Measurements from ENCODE around the gene CXCL5. TPM values are rescaled to one million over a fixed set of nuclear protein-coding genes. Genes with fewer than 3 reads are reported as not detected.

The CXCL5 gene
- total RNA-seq, 1 experiment from 2014 or later, result not detected

- Histone ChIP-seq H3K4me2 (no peak overlapping the region), H3K79me2 (ENCODE audit: low read depth) (no peaks in the 10 kb centered on the region), H3F3A (ENCODE audit: insufficient read depth, low read depth) (no peaks in the 10 kb centered on the region), H3K4me3 (no peak overlapping the region), H3K36me3 (ENCODE audit: low read depth) (no peaks in the 10 kb centered on the region), H4K20me1 (ENCODE audit: insufficient read depth) (no peaks in the 10 kb centered on the region), H3K9me2 (ENCODE audit: insufficient read depth) (no peaks in the 10 kb centered on the region; the same call in 1 of the 2 replicates), H3K9me3 (ENCODE audit: insufficient read depth, low read depth) (no peaks in the 10 kb centered on the region), H3K27ac (no peak overlapping the region), H2AFZ (no peak overlapping the region), H3K27me3 (ENCODE audit: insufficient read depth, low read depth) (no peaks in the 10 kb centered on the region), H3K4me1 (replicated peaks; ENCODE audit: insufficient read depth) (no peaks in the 10 kb centered on the region)
- DNase-seq, result no peak
- BruUV-seq (replicated peaks), result no TSS peak
- intact Hi-C loops (cut with micrococcal nuclease; ENCODE audit: unreplicated experiment), result no loop called here
- TF ChIP-seq, protein P1, sequence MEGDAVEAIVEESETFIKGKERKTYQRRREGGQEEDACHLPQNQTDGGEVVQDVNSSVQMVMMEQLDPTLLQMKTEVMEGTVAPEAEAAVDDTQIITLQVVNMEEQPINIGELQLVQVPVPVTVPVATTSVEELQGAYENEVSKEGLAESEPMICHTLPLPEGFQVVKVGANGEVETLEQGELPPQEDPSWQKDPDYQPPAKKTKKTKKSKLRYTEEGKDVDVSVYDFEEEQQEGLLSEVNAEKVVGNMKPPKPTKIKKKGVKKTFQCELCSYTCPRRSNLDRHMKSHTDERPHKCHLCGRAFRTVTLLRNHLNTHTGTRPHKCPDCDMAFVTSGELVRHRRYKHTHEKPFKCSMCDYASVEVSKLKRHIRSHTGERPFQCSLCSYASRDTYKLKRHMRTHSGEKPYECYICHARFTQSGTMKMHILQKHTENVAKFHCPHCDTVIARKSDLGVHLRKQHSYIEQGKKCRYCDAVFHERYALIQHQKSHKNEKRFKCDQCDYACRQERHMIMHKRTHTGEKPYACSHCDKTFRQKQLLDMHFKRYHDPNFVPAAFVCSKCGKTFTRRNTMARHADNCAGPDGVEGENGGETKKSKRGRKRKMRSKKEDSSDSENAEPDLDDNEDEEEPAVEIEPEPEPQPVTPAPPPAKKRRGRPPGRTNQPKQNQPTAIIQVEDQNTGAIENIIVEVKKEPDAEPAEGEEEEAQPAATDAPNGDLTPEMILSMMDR (conservative IDR thresholded peaks at IDR 0.05), result no peak
- no peak for TF ChIP-seq EZH2 (IDR thresholded peaks at IDR 0.05; ENCODE audit: low read depth)
- ChIA-PET CTCF (interaction anchor here (0.7 kb wide), 1 partner anchor 260 kb away, joined by 3 read pairs; no protein-coding TSS in a partner anchor), POLR2A (ENCODE audit: unreplicated experiment) (no interaction called here)
Observed at GRCh38 chr4:73991742-73992000, 6.8 kb downstream of the CXCL5 start.

DNA sequence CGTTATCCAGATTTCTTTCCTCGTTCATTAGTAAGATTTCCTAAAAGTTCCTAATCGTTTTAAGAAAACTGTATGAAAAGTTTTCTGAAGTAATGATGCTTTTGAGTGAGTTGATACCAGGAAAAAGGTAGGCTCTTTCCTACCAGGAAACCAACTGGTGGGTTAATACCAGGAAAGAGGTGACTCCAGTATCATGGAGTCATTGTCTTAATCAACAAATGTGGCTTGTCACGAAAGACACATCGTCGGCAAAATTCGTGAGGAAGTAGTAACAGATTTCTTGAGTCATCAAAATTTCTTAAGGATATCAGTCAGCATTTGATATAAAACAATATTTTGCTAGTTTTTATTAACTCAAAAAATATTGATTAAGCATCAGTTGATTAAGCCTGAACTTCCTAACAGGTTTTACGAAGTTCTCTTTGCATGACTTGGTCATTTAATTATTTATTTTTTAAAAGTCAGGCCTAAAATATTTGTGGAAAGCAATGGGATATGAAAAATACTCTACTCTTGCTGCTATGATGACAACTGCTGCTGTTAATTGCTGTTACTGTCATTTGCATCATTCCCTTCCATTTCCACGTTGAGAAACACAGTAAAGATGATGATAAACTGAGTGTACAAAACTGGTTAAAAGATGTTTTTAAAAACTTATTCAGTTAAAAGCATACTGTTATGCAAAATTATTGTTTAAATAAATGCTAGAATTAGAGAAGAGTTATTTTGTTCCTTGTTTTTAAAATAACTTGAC is 7.3 kb downstream of the CXCL5 start:
- CTCF ChIA-PET, result interaction anchor here (0.7 kb wide), 1 partner anchor 260 kb away, joined by 3 read pairs; no protein-coding TSS in a partner anchor
- no peak overlapping the region for H3K27ac ChIP-seq
- TF ChIP-seq, protein P1 (conservative IDR thresholded peaks at IDR 0.05), result no peak
- no peak for TF ChIP-seq EZH2 (IDR thresholded peaks at IDR 0.05; ENCODE audit: low read depth)

DNA sequence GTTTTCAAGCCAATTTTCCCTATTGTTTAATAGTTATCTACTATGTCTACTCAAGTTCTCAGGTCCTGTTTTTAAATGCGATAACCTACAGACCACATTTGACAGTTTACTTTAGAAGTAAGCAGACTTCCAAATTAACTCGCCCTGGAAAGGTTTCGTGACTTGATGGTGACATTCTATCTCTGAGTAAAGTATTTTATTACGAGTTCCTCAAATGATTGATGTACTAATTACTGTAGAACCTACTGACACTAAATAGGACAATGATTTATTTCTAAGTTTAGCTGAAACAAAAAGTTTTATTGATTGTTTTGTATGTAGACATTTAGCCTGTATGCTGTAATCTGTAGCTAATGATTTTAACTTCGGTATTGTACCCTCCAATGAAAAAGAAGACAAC is 8.5 kb downstream of the CXCL5 start:
- Histone ChIP-seq H3K27me3 (ENCODE audit: insufficient read depth, low read depth) (no peaks in the 10 kb centered on the region), H3K36me3 (ENCODE audit: low read depth) (no peaks in the 10 kb centered on the region), H3K9me2 (ENCODE audit: insufficient read depth) (no peaks in the 10 kb centered on the region; the same call in 1 of the 2 replicates), H3F3A (ENCODE audit: insufficient read depth, low read depth) (no peaks in the 10 kb centered on the region), H2AFZ (no peak overlapping the region), H3K79me2 (ENCODE audit: low read depth) (no peaks in the 10 kb centered on the region), H3K9me3 (ENCODE audit: insufficient read depth, low read depth) (no peaks in the 10 kb centered on the region), H3K4me1 (replicated peaks; ENCODE audit: insufficient read depth) (no peaks in the 10 kb centered on the region), H3K4me3 (no peak overlapping the region), H3K27ac (no peak overlapping the region), H3K4me2 (no peak overlapping the region), H4K20me1 (ENCODE audit: insufficient read depth) (no peaks in the 10 kb centered on the region)
- TF ChIP-seq EZH2 (IDR thresholded peaks at IDR 0.05; ENCODE audit: low read depth), result no peak
- intact Hi-C loops (cut with micrococcal nuclease; ENCODE audit: unreplicated experiment), result no loop called here
- ChIA-PET POLR2A (ENCODE audit: unreplicated experiment) (no interaction called here), CTCF (no interaction called here)
- DNase-seq, result no peak
- no TSS peak for BruUV-seq (replicated peaks)

More for the DNA sequence above, 7.3 kb downstream of the CXCL5 start:
- no peak overlapping the region for H3K4me3 ChIP-seq
- POLR2A ChIA-PET (ENCODE audit: unreplicated experiment), result no interaction called here
- H3K9me3 ChIP-seq (ENCODE audit: insufficient read depth, low read depth), result no peaks in the 10 kb centered on the region
- intact Hi-C loops (cut with micrococcal nuclease; ENCODE audit: unreplicated experiment), result no loop called here
- no TSS peak for BruUV-seq (replicated peaks)
- no peaks in the 10 kb centered on the region for H3K36me3 ChIP-seq (ENCODE audit: low read depth)
- no peaks in the 10 kb centered on the region for H3K79me2 ChIP-seq (ENCODE audit: low read depth)
- no peaks in the 10 kb centered on the region; the same call in 1 of the 2 replicates for H3K9me2 ChIP-seq (ENCODE audit: insufficient read depth)
- H3K4me2 ChIP-seq, result no peak overlapping the region
- DNase-seq, result no peak
- H3F3A ChIP-seq (ENCODE audit: insufficient read depth, low read depth), result no peaks in the 10 kb centered on the region
- H3K4me1 ChIP-seq (replicated peaks; ENCODE audit: insufficient read depth), result no peaks in the 10 kb centered on the region
- no peaks in the 10 kb centered on the region for H4K20me1 ChIP-seq (ENCODE audit: insufficient read depth)
- H3K27me3 ChIP-seq (ENCODE audit: insufficient read depth, low read depth), result no peaks in the 10 kb centered on the region
- no peak overlapping the region for H2AFZ ChIP-seq

DNA sequence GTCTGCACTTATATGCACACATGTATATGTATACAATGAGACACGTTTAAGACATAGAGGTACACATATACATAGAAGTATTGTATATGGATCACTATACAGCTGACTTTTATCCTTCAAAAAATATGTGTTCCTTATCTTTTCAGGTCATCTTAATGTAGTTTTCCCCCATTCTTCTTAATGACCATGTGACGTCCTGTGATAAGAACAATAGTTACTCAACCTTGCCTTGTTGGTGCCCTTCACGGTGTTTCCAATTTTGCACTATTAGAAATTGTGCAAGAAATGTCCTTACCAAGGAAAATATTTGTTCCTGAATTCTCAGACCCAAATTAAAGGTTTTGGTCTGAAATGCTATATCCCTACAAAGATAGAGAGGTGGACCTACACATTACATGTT is 9.4 kb downstream of the CXCL5 start:
- H2AFZ ChIP-seq, result no peak overlapping the region
- no peaks in the 10 kb centered on the region for H3K9me3 ChIP-seq (ENCODE audit: insufficient read depth, low read depth)
- no peaks in the 10 kb centered on the region for H3K9me2 ChIP-seq (ENCODE audit: insufficient read depth)
- no peaks in the 10 kb centered on the region for H3K4me1 ChIP-seq (replicated peaks; ENCODE audit: insufficient read depth)
- intact Hi-C loops (cut with micrococcal nuclease; ENCODE audit: unreplicated experiment), result no loop called here
- no peaks in the 10 kb centered on the region for H3K36me3 ChIP-seq (ENCODE audit: low read depth)
- ChIA-PET POLR2A (ENCODE audit: unreplicated experiment) (no interaction called here), CTCF (no interaction called here)
- no peak overlapping the region for H3K4me3 ChIP-seq
- no peak overlapping the region for H3K27ac ChIP-seq
- H3K27me3 ChIP-seq (ENCODE audit: insufficient read depth, low read depth), result no peaks in the 10 kb centered on the region
- DNase-seq, result no peak
- TF ChIP-seq EZH2 (IDR thresholded peaks at IDR 0.05; ENCODE audit: low read depth), result no peak
- TF ChIP-seq, protein P1 (conservative IDR thresholded peaks at IDR 0.05), result no peak
- no peaks in the 10 kb centered on the region for H3K79me2 ChIP-seq (ENCODE audit: low read depth)
- no peaks in the 10 kb centered on the region for H4K20me1 ChIP-seq (ENCODE audit: insufficient read depth)
- H3F3A ChIP-seq (ENCODE audit: insufficient read depth, low read depth), result no peaks in the 10 kb centered on the region
- no peak overlapping the region for H3K4me2 ChIP-seq
- no TSS peak for BruUV-seq (replicated peaks)

Measured in PC-9 (cell line).